Naive thymus-derived CD4-positive, alpha-beta T cell (primary cell): ENCODE measurements around the gene GSTT4. TPM values are rescaled to one million over a fixed set of nuclear protein-coding genes. Genes with fewer than 3 reads are reported as not detected.
"Not testable (repeated sequence)": the region's sequence is repeated elsewhere in the genome, so short reads cannot be mapped to it uniquely, and the experiment has no call there.

Experiments used
- ATAC-seq: fragments of 150-1000 bp; cut with Tn5 transposase; 2 replicates; pipeline ENCODE4 v1.10.0; 2021; ENCODE audit warnings: mild to moderate bottlenecking, moderate library complexity
- CTCF ChIA-PET: fragments of 350-600 bp; sonication (Branson Sonifier 250); formaldehyde crosslinking; loops from one replicate; lab custom pipeline; 2021; ENCODE audit warnings: antibody characterized with exemption; lab: Charles Lee
- POLR2A ChIA-PET: fragments of 350-600 bp; sonication (Branson Sonifier 250); formaldehyde crosslinking; loops from one replicate; lab custom pipeline; 2021; ENCODE audit warnings: antibody characterized with exemption, inconsistent platforms; lab: Charles Lee
- DNase-seq, 9 donors: peaks; one replicate each; pipeline versions ENCODE4 v3.0.0 to v3.0.0-alpha.2; 2020 to 2022; ENCODE audit warnings: mixed read lengths in 1 of 9
- H3K27ac ChIP-seq: one replicate; pipeline ENCODE4 v1.7.0; 2013; ENCODE audit warnings: mild to moderate bottlenecking, low read depth, low read length, moderate library complexity
- H3K27me3 ChIP-seq, 2 donors: one replicate each; pipeline ENCODE4 v1.7.0; 2013; ENCODE audit warnings: low read length in 2 of 2, mild to moderate bottlenecking in 2 of 2, moderate library complexity in 2 of 2; ENCODE audit not compliant: control insufficient read depth in 2 of 2, insufficient read depth in 2 of 2
- H3K36me3 ChIP-seq, 3 experiments: 1 replicate in 2 of 3; 2 replicates in 1 of 3; pipeline ENCODE4 v1.7.0; 2013; ENCODE audit warnings: low read length in 3 of 3, mild to moderate bottlenecking in 3 of 3, moderate library complexity in 1 of 3; ENCODE audit not compliant: insufficient read depth in 3 of 3, control insufficient read depth in 2 of 3
- H3K4me1 ChIP-seq, 2 donors: one replicate each; pipeline ENCODE4 v1.7.0; 2013; ENCODE audit warnings: low read length in 2 of 2, mild to moderate bottlenecking in 2 of 2, moderate library complexity in 1 of 2; ENCODE audit not compliant: control insufficient read depth in 2 of 2, insufficient read depth in 2 of 2
- H3K4me3 ChIP-seq: 2 replicates; pipeline ENCODE4 v1.7.0; 2013; ENCODE audit warnings: mild to moderate bottlenecking, low read length
- H3K9me3 ChIP-seq, 3 experiments: 1 replicate in 2 of 3; 2 replicates in 1 of 3; pipeline ENCODE4 v1.7.0; 2013; ENCODE audit warnings: low read length in 3 of 3; ENCODE audit not compliant: control insufficient read depth in 2 of 3
- H3K27ac Mint-ChIP-seq, 9 donors: one replicate each; pipeline ENCODE4 v1.8.0; 2020 to 2022; ENCODE audit warnings: mixed read lengths in 9 of 9, mild to moderate bottlenecking in 8 of 9, moderate library complexity in 5 of 9, inconsistent platforms in 2 of 9
- H3K27me3 Mint-ChIP-seq, 5 donors: one replicate each; pipeline ENCODE4 v1.8.0; 2021 to 2022; ENCODE audit warnings: mixed read lengths in 5 of 5, mild to moderate bottlenecking in 1 of 5
- H3K36me3 Mint-ChIP-seq, 5 donors: one replicate each; pipeline ENCODE4 v1.8.0; 2020 to 2022; ENCODE audit warnings: mixed read lengths in 5 of 5, mild to moderate bottlenecking in 3 of 5, inconsistent platforms in 1 of 5
- H3K4me1 Mint-ChIP-seq, 7 donors: one replicate each; pipeline ENCODE4 v1.8.0; 2020 to 2022; ENCODE audit warnings: mixed read lengths in 7 of 7, mild to moderate bottlenecking in 3 of 7, inconsistent platforms in 1 of 7
- H3K4me3 Mint-ChIP-seq, 10 donors: one replicate each; pipeline ENCODE4 v1.8.0; 2020 to 2022; ENCODE audit warnings: mild to moderate bottlenecking in 10 of 10, mixed read lengths in 10 of 10, moderate library complexity in 6 of 10, inconsistent platforms in 2 of 10
- H3K9me3 Mint-ChIP-seq, 11 donors: one replicate each; pipeline ENCODE4 v1.8.0; 2020 to 2022; ENCODE audit warnings: mixed read lengths in 11 of 11, mild to moderate bottlenecking in 4 of 11, inconsistent platforms in 1 of 11, moderate library complexity in 1 of 11
- intact Hi-C, 2 donors: fragments of 100-400 bp; cut with micrococcal nuclease; formaldehyde crosslinking; loops; one replicate each; pipeline ENCODE4 v1.15.1; 2023
- polyA plus RNA-seq, 2 donors: library from polyadenylated mRNA; unstranded; fragments of 300-500 nt; fragmentation: Illumina TruSeq; gene quantifications; one replicate each; pipeline ENCODE4 v1.2.3, GENCODE V29; 2021
- total RNA-seq, 6 experiments: library from RNA in 5 of 6; stranded (reverse) in 5 of 6; gene quantifications; 1 replicate in 5 of 6; 2 replicates in 1 of 6; pipeline ENCODE4 v1.2.3 and lab custom pipeline; 2021 to 2026

Gene GSTT4
- total and polyA plus RNA-seq, 7 experiments from 2014 or later = not detected

DNA sequence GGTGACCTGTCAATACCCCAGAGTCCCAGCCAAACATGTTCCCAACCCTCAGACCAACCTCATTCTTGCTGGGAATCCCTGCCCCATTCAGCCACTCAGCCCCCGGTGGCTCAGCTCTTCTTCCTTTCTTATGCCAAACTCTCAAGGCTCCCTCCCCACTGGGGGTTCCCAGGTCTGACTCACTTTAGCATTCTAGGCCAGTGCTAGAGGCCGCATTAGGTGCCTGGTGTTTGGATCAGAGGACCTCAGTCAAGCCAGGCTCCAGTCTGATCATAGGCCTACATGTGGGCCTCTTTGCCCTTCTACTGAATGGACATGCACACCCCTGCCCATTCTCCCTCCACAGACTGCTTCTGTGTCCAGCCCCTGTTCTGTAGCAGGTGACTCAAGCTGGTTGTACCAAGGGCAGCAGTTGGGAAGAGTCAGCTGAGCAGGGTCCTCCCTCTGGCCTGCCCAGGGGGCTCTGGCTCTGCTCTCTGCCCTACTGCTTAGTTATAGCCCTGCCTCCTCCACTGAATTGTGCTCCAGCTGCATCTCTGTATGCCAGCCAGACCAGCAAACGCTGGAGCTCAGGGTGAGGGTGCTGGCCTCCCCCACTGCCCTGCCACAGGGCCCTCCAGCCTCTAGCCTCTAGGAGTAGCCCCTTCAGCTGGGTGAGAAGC is 15.5 kb downstream of the GSTT4 start:
- H3K27ac Mint-ChIP-seq, H3K27ac ChIP-seq, CTCF ChIA-PET, H3K9me3 ChIP-seq, H3K36me3 ChIP-seq, H3K27me3 ChIP-seq, POLR2A ChIA-PET, H3K4me3 ChIP-seq, H3K4me3 Mint-ChIP-seq, DNase-seq, H3K27me3 Mint-ChIP-seq, H3K36me3 Mint-ChIP-seq, H3K4me1 ChIP-seq, ATAC-seq, H3K9me3 Mint-ChIP-seq, H3K4me1 Mint-ChIP-seq: not testable (repeated sequence)
- intact Hi-C loops = loop anchor here in 1 of 2 donors (10.0 kb wide), 2 partner anchors 145 to 195 kb away; partner anchors contain the start of gene SUSD2

DNA sequence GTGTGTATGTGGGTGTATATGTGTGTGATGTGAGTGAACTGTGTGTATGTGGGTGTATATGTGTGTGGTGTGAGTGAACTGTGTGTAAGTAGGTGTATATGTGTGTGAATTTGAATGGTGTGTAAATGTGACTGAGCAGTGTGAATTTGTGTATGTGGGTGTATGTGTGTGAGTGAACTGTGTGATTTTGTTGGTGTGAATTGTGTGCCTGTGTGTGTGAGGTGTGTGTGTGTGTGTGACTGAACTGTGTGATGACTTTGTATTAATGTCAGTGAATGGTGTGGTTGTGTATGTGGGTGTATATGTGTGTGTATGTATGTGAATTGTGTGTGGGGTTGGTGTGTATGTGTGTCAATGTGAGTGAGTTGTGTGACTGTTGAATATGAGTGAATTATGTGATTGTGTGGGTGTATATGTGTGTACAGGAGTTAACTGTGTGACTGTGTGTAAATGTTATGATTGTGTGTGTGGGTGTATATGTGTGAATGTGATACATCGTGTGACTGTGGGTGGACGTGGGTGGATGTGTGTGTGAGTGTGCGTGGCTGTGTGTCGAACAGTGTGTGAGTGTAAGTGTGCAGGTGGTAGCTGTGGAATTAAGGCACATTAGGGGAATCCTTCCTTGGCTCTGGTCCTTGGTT is 18.6 kb downstream of the GSTT4 start:
- intact Hi-C loops = loop anchor here in 1 of 2 donors (10.0 kb wide), 2 partner anchors 148 to 198 kb away; partner anchors contain the start of gene SUSD2
- H3K27me3 Mint-ChIP-seq, DNase-seq, H3K4me3 ChIP-seq, H3K9me3 Mint-ChIP-seq, H3K4me1 ChIP-seq, H3K4me1 Mint-ChIP-seq, H3K36me3 Mint-ChIP-seq, H3K9me3 ChIP-seq, ATAC-seq, H3K36me3 ChIP-seq, H3K27ac ChIP-seq, H3K4me3 Mint-ChIP-seq, H3K27me3 ChIP-seq: not testable (repeated sequence)
- POLR2A ChIA-PET = interaction anchor here (0.6 kb wide), 1 partner anchor 61 kb away, joined by 3 read pairs; no protein-coding TSS in a partner anchor
- CTCF ChIA-PET = interaction anchor here (0.6 kb wide), 1 partner anchor 149 kb away, joined by 3 read pairs; no protein-coding TSS in a partner anchor
- peak overlapping the region in 1 of 9 donors; percentile 5 for H3K27ac Mint-ChIP-seq

DNA sequence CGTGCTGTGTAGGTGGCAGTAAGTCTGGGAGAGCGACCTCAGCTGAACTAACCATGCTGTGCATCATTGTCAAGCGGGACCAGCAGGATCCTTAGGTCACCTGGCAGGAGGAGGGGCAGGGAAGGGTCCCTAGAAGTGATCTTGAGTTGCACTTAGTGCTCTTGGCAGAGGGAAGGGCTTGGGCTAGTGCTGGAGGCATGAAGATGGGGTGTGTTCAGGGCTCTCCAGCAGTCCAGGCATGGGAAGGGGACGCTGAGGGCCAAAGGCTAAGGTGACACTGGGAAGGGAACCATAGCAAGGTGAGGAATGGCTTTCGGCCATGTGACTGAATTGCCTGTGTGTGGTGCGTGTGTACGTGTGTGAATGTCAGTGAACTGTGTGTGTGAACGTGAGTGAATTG is 19.2 kb downstream of the GSTT4 start:
- H3K4me3 Mint-ChIP-seq, H3K9me3 Mint-ChIP-seq, H3K27me3 Mint-ChIP-seq, H3K27me3 ChIP-seq, H3K4me1 ChIP-seq, H3K4me3 ChIP-seq, POLR2A ChIA-PET, H3K36me3 Mint-ChIP-seq, H3K36me3 ChIP-seq, H3K9me3 ChIP-seq, ATAC-seq, CTCF ChIA-PET, H3K4me1 Mint-ChIP-seq, H3K27ac ChIP-seq, DNase-seq: not testable (repeated sequence)
- peak overlapping the region in 2 of 9 donors; percentile 5 to 22 for H3K27ac Mint-ChIP-seq
- intact Hi-C loops = loop anchor here in 1 of 2 donors (10.0 kb wide), 2 partner anchors 149 to 199 kb away; partner anchors contain the start of gene SUSD2

DNA sequence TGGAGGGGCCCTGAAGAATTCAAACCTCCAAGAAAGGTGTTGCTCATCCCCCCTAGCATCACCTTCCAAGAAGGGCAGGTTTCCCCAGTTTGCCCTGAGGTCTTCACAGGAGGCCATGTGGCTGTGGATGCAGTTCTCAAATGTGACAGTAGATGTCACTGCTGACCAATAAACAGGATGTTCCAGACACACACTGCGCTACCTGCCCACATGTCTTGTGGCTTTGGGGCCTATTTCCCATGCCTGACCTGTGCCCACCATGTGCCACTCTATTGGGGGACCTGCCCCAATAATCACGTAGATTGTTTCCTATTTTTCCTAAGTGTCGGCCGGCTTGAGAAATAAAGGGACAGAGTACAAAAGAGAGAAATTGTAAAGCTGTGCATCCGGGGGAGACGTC is 20.8 kb downstream of the GSTT4 start:
- H3K9me3 Mint-ChIP-seq = peaks cover 0 to 2% (median 0%) of the 10 kb centered on the region in 11 donors
- peak in 7 of 9 donors; percentile 31 to 69 (median 37) for DNase-seq
- CTCF ChIA-PET = no interaction called here
- H3K4me1 Mint-ChIP-seq = peaks cover 0 to 10% (median 2%) of the 10 kb centered on the region in 7 donors
- peaks cover 0 to 4% (median 0%) of the 10 kb centered on the region in 5 donors for H3K27me3 Mint-ChIP-seq
- H3K9me3 ChIP-seq = no peaks in the 10 kb centered on the region
- H3K27ac ChIP-seq = no peak overlapping the region
- ATAC-seq = peak; percentile 89
- H3K4me3 Mint-ChIP-seq = no peak overlapping the region
- POLR2A ChIA-PET = no interaction called here
- peak overlapping the region in 2 of 9 donors; percentile 10 to 16 for H3K27ac Mint-ChIP-seq
- H3K36me3 Mint-ChIP-seq = no peaks in the 10 kb centered on the region
- H3K4me3 ChIP-seq = no peak overlapping the region
- no peaks in the 10 kb centered on the region for H3K4me1 ChIP-seq
- no peaks in the 10 kb centered on the region for H3K36me3 ChIP-seq
- intact Hi-C loops = loop anchor here (5.0 to 10.0 kb wide), 7 partner anchors 53 to 543 kb away; partner anchors contain the start of gene SUSD2 (in 1 of the 2)
- no peaks in the 10 kb centered on the region for H3K27me3 ChIP-seq

DNA sequence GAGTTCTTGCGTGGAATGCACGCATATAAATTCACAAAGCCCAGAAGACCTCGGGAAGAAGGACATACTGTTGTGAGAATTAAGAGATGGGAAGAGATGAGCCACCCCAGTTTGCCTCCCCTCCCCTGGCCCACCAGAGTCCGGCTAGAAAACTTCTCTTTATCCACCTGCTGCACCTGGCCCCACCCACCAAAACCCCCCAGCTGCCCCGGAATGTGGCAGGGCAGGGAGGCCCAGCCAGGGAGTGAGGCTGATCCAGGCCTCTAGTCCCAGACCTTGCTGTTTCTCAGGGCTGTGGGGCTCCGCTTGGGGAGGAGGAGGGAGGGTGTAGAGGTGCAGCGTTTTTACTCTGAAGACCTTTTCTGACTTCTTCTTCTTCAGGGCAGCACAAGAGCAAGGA is 24.7 kb downstream of the GSTT4 start:
- H3K27me3 ChIP-seq, H3K27ac Mint-ChIP-seq, H3K27me3 Mint-ChIP-seq, H3K27ac ChIP-seq, DNase-seq, H3K9me3 ChIP-seq, H3K36me3 Mint-ChIP-seq, H3K9me3 Mint-ChIP-seq, ATAC-seq, H3K36me3 ChIP-seq, H3K4me1 ChIP-seq, POLR2A ChIA-PET, H3K4me3 ChIP-seq, H3K4me1 Mint-ChIP-seq, CTCF ChIA-PET: not testable (repeated sequence)
- peak overlapping the region in 1 of 10 donors; percentile 28 for H3K4me3 Mint-ChIP-seq
- intact Hi-C loops = loop anchor here (5.0 to 10.0 kb wide), 7 partner anchors 57 to 547 kb away; partner anchors contain the start of gene SUSD2 (in 1 of the 2)

DNA sequence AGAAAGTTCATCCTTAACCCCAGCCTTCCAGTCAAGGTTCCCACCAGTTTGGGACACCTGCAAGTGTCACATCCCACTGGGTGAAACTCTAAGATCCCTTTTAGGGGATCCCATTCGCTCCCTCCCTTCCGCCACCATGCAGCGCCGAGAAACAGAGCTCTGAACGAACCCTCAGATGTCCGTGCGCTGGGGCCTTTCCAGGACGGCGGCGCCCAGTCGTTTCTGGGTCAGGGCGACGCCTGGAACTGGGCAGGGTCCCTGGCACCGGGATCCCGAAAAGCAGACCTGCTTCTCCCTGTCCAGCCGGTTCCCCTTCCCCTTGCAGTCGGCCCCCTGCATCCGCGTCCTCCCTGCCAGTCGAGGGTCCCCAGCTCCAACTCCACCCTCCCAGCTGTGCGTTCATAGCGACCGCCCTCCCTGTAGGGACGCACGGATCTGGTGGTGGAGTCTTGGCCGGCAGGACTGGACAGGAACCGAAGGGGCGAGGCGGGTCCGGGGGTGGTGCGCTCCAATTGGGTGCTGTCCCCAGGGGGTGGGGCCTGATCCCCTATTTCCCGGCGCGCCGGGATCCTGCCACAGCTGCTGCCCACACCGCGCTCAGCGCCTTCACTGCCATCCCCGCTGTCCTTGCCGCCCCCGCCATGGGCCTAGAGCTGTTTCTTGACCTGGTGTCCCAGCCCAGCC is 25.6 kb downstream of the GSTT4 start, which contains the start of gene GSTT2:
TSS of gene GSTT2 (plus strand) at position 578 of the 684 bp plus-strand sequence.
- H3K9me3 Mint-ChIP-seq, DNase-seq, H3K4me1 ChIP-seq, H3K27me3 Mint-ChIP-seq, CTCF ChIA-PET, H3K36me3 Mint-ChIP-seq, H3K36me3 ChIP-seq, ATAC-seq, POLR2A ChIA-PET, H3K27ac ChIP-seq, H3K27me3 ChIP-seq, H3K4me3 ChIP-seq, H3K9me3 ChIP-seq, H3K27ac Mint-ChIP-seq, H3K4me1 Mint-ChIP-seq: not testable (repeated sequence)
- peak within 1 kb of the TSS in 1 of 10 donors; percentile 28 for H3K4me3 Mint-ChIP-seq
- intact Hi-C loops = loop anchor here (5.0 to 10.0 kb wide), 7 partner anchors 58 to 548 kb away; partner anchors contain the start of gene SUSD2 (in 1 of the 2)
